H1 (cell line): ENCODE results near the gene NLRC5.

Experiments used
- BACH1 ChIP-seq: IDR thresholded peaks from 2 replicates; pipeline ENCODE4 v1.6.1; 2012; ENCODE audit warnings: low read length, improper control_type of control experiment
- CHD2 ChIP-seq: IDR thresholded peaks from 2 replicates; pipeline ENCODE4 v1.6.1; 2012; ENCODE audit warnings: low read length, improper control_type of control experiment
- EZH2 ChIP-seq: fragments of 200-600 bp; sonication (generic); IDR thresholded peaks from 2 replicates; pipeline ENCODE4 v1.7.1; 2012; ENCODE audit warnings: low read depth, mild to moderate bottlenecking, moderate library complexity, low read length, inconsistent platforms; ENCODE audit not compliant: severe bottlenecking
- HDAC2 ChIP-seq, 2 experiments: fragments of 300-600 bp in 1 of 2; sonication (generic) in 1 of 2; IDR thresholded peaks; 2 replicates each; pipeline ENCODE4 v1.6.1; 2011 to 2012; ENCODE audit warnings: low read depth in 2 of 2, low read length in 2 of 2, mild to moderate bottlenecking in 2 of 2, moderate library complexity in 2 of 2, borderline replicate concordance in 1 of 2, inconsistent platforms in 1 of 2
- POLR2A ChIP-seq, 2 experiments: IDR thresholded peaks; 1 replicate in 1 of 2; 2 replicates in 1 of 2; pipeline ENCODE4 v1.6.1; 2011; ENCODE audit warnings: low read depth in 2 of 2, low read length in 2 of 2, mild to moderate bottlenecking in 2 of 2; ENCODE audit errors: control extremely low read depth in 1 of 2
- POLR2AphosphoS5 ChIP-seq: IDR thresholded peaks from 2 replicates; pipeline ENCODE4 v1.6.1; 2011; ENCODE audit warnings: low read depth, low read length
- RNF2 ChIP-seq: fragments of 200-900, 300-1000 bp; sonication (generic); IDR thresholded peaks from 2 replicates; pipeline ENCODE4 v1.7.1; 2016; ENCODE audit warnings: borderline replicate concordance, low read depth, mild to moderate bottlenecking, antibody characterized with exemption, low read length; ENCODE audit not compliant: poor library complexity, severe bottlenecking; ENCODE audit errors: missing control alignments
- SAP30 ChIP-seq: fragments of 300-600 bp; sonication (generic); IDR thresholded peaks from 2 replicates; pipeline ENCODE4 v1.7.1; 2012; ENCODE audit warnings: low read length, moderate library complexity, mild to moderate bottlenecking, inconsistent platforms; ENCODE audit not compliant: insufficient read depth, insufficient replicate concordance
- TCF12 ChIP-seq: IDR thresholded peaks from 2 replicates; pipeline ENCODE4 v1.6.1; 2011; ENCODE audit warnings: low read depth, mild to moderate bottlenecking, low read length
- ZNF274 ChIP-seq: IDR thresholded peaks from 2 replicates; pipeline ENCODE4 v1.7.0; 2012; ENCODE audit warnings: low read length, borderline replicate concordance; ENCODE audit errors: extremely low read depth
- TF ChIP-seq, protein P1 (sequence below): IDR thresholded peaks from 2 replicates; pipeline ENCODE4 v1.6.1; 2012; ENCODE audit warnings: low read length, inconsistent platforms
- TF ChIP-seq, protein P2 (sequence below), 3 experiments: IDR thresholded peaks; 1 replicate in 2 of 3; 2 replicates in 1 of 3; pipeline versions ENCODE4 v1.5.1 to v1.6.1; 2011; ENCODE audit warnings: low read length in 3 of 3, mild to moderate bottlenecking in 3 of 3, inconsistent platforms in 2 of 3, low read depth in 1 of 3, moderate library complexity in 1 of 3; ENCODE audit not compliant: insufficient read depth in 1 of 3; ENCODE audit errors: control extremely low read depth in 1 of 3

DNA sequence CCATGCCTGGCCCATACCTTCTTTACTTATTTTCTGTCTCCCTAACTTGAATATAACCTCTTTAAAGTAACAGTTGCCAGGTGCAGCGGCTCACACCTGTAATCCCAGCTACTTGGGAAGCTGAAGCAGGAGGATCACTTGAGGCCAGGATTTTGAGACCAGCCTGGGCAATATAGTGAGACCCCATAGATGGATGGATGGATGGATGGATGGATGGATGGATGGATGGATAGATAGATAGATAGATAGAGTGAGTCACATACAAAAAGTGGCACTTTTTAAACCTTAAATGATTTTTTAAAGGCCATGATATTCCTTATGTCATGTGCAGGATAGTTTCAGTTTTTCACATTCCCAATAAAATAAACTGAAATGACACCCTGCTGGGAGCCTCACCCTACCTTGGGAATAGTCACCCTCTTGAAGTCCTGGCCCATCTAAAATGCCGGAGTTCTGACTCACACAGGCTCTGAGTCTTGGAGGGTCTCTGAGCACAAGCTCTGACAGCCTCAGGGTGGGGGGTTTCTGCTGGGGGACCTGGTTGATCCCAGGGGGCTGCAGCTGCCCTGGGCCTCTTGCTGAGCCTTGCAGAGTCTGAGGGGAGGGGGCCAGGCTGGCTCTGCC is 129.2 kb downstream of the NLRC5 start:
- TF ChIP-seq HDAC2 (IDR thresholded peaks at IDR 0.05; ENCODE audit: borderline replicate concordance in 1 of 2, low read depth in 2 of 2, low read length in 2 of 2) (no peak), POLR2A (IDR thresholded peaks at IDR 0.05; ENCODE audit: control extremely low read depth in 1 of 2, low read depth in 2 of 2, low read length in 2 of 2) (no peak), ZNF274 (no peak), RNF2 (no peak), CHD2 (no peak), POLR2AphosphoS5 (no peak), TCF12 (no peak), EZH2 (no peak), BACH1 (no peak), SAP30 (no peak)
- TF ChIP-seq, protein P1, sequence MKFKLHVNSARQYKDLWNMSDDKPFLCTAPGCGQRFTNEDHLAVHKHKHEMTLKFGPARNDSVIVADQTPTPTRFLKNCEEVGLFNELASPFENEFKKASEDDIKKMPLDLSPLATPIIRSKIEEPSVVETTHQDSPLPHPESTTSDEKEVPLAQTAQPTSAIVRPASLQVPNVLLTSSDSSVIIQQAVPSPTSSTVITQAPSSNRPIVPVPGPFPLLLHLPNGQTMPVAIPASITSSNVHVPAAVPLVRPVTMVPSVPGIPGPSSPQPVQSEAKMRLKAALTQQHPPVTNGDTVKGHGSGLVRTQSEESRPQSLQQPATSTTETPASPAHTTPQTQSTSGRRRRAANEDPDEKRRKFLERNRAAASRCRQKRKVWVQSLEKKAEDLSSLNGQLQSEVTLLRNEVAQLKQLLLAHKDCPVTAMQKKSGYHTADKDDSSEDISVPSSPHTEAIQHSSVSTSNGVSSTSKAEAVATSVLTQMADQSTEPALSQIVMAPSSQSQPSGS, result no peak
- TF ChIP-seq, protein P2, sequence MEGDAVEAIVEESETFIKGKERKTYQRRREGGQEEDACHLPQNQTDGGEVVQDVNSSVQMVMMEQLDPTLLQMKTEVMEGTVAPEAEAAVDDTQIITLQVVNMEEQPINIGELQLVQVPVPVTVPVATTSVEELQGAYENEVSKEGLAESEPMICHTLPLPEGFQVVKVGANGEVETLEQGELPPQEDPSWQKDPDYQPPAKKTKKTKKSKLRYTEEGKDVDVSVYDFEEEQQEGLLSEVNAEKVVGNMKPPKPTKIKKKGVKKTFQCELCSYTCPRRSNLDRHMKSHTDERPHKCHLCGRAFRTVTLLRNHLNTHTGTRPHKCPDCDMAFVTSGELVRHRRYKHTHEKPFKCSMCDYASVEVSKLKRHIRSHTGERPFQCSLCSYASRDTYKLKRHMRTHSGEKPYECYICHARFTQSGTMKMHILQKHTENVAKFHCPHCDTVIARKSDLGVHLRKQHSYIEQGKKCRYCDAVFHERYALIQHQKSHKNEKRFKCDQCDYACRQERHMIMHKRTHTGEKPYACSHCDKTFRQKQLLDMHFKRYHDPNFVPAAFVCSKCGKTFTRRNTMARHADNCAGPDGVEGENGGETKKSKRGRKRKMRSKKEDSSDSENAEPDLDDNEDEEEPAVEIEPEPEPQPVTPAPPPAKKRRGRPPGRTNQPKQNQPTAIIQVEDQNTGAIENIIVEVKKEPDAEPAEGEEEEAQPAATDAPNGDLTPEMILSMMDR (IDR thresholded peaks at IDR 0.05; ENCODE audit: control extremely low read depth in 1 of 3, insufficient read depth in 1 of 3, low read depth in 1 of 3, low read length in 3 of 3), result no peak
